GM19324 (cell line): ENCODE results near the gene AGRN.
"Not testable (repeated sequence)": the region's sequence is repeated elsewhere in the genome, so short reads cannot be mapped to it uniquely, and the experiment has no call there.

ENCODE experiments used
- ATAC-seq: cut with Tn5 transposase; IDR thresholded peaks from one replicate; pipeline ENCODE4 v1.9.1; 2021; ENCODE audit warnings: mild to moderate bottlenecking, moderate library complexity; ENCODE audit not compliant: unreplicated experiment, low FRiP score

Gene AGRN

DNA sequence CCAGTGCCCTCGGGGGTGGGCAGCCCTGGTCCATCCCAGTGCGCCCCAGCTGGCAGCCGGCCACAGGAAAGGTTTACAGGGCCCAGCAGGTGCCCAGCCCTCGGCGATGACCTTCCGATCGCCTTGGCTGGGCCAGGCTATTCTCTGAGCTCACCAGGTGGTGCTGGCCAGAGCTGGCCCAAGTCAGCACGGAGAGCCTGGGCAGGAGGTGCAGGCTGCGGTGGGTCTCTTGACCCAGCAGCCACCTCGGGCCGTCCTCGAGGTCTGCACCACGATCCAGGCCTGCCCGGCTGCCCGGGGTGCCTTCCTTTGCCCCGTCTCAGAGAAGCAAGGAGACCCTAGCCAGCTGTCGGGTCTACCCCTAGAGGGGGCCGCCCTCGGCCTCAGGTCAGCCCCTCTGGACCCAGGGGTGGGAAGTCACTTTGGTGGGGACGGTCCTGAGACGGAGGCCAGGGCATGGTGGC, 38.4 kb upstream of the AGRN start:
- ATAC-seq = no peak

DNA sequence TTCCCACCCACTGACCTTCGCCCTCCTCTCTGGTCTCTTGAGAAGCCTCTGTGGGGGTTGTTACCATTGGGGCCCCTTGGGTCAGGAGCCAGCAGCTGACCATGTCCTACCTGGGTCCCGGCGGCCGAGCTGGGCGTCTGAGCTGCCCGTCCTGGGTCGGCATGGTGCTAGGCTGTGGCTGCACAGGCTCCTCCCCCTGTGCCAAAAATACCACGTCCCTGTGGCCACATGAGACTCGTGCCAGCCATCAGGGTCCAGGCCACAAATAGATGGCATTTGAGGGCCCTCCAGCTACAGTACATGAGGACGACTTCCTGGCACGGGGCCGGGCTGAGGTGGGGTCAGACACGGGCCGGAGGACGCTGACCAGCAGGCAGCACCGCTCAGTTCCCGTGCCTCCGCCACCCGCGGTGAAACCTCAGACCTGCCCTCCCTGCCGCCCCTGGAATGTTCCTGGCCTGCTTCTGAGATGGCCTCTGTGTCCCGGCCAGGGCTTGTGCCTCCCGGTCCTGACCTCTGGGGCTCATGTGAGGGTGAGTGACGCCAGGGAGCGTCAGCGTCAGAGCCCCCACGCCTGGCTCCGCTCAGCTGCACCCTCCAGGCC, 37.9 kb upstream of the AGRN start, which contains the start of gene PERM1:
Gene PERM1 (minus strand): TSS at position 139 of the 604 bp plus-strand sequence. CDS start 1,064 bp downstream, outside the sequence.
- ATAC-seq = no peak

DNA sequence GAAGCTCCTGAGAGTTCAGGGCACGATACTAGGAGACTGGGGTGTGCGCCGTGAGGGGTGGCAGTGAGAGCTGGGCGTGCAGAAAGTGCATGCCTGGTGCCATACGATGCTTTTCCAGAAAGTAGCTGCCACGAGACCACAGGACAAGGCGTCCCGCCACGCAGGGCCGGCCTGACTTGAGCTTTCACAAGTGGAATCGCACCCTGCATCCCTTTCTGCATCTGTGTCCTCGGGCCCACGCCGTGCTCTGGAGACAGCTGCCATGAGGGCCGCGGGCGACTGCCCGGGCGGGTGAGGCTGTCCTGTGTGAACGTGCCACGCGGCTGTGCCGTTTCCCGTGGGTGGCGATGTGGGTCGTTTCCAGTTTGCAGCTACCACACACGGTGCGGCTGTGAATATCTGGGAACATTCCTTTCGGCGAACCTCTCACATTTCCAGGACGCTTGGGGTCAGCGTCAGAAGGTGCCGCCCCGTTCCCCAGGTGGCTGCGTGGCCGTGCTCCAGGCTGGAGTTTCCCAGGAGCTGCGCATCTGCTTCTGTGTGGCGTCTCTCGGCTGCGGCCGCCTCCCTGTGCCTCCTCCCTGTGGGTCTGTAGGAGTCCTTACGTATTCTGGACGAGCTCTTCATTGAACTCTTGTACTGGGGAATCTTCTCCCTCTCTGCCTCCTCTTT, 37.0 kb upstream of the AGRN start:
- no peak for ATAC-seq

DNA sequence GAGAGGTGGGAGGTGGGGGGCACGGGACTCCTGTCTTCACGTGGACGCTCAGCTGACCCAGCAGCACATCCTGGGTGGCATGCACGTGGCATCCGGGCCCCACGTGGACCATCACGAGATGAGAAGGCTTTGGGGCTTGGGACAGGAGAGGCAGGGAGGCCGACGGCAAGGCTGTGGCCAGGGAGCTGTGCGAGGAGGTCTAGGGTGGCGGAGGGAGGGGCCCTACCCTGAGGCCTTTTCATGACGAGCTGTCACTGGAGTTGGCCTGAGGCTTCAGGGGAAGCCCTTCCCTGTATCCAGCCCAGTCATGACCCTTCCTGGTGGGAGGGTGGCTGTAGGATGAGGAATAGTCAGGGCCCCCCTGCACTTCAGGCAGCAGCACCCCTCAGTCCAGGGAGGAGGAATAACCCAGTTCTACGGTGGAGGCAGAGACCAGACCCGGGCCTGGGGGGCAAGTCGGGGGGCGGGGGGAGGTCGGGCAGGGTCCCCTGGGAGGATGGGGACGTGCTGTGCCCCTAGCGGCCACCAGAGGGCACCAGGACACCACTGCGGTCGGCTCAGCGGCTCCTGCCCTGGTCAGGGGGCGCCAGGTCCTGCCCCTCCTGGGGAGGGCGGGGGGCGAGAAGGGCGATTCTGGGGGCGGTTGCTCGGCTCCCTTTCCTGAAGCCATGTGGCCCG, 36.0 kb upstream of the AGRN start:
- no peak for ATAC-seq

DNA sequence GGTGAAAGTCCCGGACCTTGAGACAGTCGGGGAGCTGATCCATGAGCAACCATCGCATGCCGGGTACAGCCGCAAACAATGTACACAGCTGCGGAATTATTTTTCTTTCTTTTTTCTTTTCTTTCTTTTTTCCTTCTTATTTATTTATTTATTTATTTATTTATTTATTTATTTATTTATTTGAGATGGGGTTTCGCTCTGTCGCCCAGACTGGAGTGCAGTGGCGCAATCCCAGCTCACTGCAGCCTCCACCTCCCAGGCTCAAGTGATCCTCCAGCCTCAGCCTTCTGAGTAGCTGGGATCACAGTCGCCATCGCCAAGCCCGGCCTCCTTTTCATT, 35.5 kb upstream of the AGRN start:
- no peak for ATAC-seq

DNA sequence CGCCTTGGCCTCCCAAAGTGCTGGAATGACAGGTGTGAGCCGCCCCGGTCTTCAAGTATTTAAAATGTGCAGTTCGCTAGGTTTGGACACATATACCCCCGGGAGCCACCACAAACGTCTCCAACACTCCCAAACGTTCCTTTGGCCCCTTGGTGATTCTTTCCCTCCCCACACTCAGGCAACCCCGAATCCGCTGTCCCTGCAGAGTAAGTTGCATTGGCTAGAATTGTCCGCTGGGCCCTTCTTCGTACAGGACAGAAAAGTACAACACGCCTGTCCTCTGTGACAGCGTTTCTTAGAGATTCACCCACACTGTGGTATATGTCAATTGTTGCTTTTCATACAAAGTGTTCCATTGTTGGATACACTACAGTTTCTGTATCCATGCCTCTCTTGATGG, 34.8 kb upstream of the AGRN start:
- no peak for ATAC-seq

DNA sequence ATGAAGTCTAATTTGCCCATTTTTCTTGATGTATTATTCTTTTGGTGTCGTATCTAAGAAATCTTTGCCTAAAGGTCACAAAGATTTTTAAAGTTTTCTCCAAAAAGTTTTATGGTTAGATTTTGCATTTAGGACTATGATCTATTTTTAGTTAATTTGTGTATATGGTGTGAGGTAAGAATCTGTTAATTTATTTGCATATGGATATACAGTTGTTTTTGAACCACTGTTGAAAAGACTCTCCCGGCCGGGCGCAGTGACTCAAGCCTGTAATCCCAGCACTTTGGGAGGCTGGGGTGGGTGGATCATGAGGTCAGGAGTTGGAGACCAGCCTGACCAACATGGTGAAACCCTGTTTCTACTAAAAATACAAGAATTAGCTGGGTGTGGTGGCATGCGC, 31.9 kb upstream of the AGRN start:
- not testable (repeated sequence) for ATAC-seq

DNA sequence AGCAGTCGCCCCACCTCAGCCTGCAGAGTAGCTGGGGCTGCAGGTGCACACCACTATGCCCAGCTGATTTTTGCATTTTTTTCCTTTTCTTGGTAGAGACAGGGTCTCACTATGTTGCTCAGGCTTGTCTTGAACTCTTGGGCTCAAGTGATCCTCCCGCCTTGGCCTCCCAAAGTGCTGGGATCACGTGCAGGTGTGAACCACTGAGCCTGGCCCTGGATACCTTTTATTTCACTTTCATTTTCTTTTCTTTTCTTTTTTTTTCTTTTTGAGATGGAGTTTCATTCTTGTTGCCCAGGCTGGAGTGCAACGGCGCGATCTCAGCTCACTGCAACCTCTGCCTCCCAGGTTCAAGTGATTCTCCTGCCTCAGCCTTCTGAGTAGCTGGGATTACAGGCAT, 28.6 kb upstream of the AGRN start:
- ATAC-seq = not testable (repeated sequence)

DNA sequence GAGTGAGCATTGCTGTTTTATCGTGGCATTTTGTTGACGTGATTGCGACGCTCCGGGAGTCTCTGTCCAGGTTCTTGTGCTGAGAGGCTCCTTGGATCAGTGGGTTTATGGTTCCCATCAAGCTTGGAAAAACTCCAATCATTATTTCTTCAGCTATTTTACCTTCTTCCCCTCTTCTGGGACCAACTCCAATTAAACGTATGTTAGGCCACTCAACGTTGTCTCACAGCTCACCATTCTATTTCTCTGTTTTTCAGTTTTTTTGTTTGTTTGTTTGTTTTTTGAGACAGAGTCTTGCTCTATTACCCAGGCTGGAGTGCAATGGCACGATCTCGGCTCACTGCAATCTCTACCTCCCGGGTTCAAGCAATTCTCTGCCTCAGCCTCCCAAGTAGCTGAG, 28.0 kb upstream of the AGRN start:
- no peak for ATAC-seq

DNA sequence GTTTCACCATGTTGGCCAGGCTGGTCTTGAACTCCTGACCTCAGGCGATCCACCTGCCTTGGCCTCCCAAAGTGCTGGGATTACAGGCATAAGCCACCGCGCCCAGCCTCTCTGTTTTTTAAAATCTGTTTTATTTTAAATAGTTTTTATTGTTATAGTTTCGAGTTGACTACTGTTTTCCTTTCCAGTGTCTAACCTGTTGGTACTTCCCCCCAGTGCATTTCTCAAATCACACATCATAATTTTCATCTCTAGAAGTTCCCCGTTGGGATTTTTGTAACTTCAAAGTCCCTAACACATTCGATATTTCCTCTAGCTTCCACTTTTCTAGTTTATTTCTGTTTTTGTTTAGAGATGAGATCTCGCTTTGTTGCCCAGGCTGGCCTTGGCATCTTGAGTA, 27.6 kb upstream of the AGRN start:
- no peak for ATAC-seq

DNA sequence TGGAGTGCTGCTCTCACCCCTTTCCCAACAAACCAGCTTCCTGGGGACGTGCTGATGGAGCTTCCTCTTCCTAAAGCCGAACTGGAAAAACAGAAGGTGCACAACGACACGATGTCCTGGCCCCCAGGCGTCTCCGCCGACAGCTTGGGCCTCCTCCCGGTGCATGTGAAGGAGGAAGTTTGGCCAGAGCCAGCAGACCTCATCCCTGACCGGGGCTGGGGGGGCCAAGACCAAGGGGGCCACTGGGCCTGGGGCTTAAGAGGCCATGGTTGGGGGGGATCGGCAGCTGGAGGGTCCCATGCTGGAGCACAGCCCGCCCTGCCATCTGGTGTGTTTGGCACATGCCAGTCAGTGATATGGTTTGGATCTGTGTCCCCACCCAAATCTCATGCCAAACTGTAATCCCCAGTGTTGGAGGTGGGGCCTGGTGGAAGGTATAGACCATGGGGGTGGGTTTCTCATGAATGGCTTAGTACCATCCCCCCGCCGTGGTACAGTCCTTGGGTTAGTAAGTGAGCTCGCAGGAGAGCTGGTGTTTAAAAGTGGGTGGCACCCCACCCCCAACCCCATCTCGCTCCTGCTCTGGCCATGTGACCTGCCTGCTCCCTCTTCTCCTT, 26.4 kb upstream of the AGRN start:
- no peak for ATAC-seq

DNA sequence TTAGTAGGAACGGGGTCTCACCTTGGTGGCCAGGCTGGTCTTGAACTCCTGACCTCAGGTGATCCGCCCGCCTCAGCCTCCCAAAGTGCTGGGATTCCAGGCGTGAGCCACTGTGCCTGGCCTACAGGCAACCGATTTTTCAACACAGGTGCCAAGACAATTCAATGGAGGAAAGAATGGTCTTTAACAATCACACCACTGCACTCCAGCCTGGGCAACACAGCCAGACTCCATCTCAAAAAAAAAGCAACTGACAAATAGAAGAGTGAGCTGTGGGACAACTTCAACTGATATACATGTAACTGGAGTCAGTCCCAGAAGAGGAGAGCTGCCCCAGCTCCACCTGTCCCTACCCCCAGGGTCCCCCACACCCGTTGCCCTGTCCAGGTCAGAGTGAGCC, 25.4 kb upstream of the AGRN start:
- ATAC-seq = not testable (repeated sequence)

DNA sequence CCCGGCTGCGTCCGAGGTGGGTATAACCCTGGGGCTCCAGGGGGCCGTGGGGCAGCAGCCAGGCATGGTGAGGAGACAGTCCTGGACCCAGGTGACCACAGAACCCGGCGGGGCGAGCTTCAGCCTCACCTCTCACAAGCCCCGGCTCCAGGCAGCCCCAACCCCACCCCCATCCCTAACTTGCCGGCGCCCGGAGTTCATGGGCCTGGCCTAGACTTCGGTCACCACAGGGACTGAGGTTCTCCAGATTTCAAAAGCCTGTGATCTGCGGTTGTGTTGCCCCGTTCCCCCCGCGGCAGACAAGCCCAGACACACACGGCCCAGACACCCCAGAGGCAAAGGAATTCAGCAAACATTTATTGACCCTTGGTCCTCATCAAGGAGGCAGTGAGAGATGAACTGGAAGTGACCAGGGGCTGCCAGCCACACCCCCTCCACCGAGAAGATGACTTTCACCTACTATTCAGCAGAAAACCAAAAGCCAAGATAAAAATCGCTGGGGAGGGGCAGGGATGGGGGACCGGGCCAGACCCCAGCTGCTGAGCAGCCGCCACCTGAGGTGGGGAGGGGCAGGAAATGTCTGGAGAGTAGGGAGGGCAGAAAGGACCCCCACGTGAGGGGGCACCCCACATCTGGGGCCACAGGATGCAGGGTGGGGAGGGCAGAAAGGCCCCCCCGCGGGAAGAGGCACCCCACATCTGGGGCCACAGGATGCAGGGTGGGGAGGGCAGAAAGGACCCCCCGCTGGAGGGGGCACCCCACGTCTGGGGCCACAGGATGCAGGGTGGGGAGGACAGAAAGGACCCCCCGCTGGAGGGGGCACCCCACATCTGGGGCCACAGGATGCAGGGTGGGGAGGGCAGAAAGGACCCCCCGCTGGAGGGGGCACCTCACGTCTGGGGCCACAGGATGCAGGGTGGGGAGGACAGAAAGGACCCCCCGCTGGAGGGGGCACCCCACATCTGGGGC, 24.0 kb upstream of the AGRN start:
- no peak for ATAC-seq

DNA sequence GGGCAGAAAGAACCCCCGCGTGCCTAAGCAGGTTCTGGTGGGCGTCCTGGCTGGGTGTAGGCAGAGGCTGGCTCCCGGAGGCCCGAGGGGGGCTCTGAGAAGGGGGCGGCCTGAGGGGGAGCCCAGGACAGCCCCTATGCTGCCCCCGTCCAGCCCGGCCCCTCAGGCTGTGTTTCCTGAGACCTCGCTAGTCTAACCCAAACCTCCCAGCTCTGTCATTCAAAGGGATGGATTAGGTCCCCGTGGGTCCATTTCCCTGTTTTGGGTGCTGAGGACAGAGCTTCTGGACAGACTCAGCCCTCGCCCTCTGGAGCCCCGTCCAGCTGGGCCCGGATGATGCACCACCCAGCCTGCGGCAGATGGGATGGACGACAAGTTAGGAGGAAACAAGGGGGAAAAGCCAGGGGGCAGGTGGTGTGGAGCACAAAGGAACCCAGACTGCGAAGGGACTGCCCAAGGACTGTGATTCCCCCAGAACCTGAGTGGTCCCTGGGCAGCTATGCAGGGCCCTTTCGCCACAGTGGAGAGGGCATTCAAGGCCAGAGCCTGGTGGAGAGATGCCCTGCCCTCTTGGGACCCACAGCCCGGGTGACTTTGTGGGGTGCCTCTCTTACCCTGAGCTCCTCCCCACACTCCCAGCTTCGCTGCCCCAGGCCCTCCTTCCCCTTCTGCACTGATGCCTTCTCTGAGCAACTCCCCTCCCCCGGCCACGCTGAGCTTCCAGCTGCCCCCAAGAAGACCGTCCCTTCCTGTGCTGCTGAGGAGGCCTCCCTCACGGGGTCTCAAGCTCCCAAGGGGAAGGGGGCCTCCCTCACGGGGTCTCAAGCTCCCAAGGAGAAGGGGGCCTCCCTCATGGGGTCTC, 22.8 kb upstream of the AGRN start:
- no peak for ATAC-seq

DNA sequence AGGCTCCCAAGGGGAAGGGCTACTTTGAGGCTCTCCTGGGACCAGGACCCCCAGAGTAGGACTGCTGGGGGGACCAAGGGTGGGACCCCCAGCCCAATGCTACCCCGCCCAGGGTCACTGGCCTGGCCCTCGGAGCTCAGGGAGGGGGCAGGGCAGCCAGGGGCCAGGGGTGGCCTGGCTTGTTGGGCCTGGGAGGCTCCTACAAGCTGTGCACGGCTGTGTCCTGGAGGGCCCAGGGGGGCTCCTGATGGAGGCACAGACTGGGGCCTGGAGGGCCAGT, 22.3 kb upstream of the AGRN start:
- no peak for ATAC-seq

DNA sequence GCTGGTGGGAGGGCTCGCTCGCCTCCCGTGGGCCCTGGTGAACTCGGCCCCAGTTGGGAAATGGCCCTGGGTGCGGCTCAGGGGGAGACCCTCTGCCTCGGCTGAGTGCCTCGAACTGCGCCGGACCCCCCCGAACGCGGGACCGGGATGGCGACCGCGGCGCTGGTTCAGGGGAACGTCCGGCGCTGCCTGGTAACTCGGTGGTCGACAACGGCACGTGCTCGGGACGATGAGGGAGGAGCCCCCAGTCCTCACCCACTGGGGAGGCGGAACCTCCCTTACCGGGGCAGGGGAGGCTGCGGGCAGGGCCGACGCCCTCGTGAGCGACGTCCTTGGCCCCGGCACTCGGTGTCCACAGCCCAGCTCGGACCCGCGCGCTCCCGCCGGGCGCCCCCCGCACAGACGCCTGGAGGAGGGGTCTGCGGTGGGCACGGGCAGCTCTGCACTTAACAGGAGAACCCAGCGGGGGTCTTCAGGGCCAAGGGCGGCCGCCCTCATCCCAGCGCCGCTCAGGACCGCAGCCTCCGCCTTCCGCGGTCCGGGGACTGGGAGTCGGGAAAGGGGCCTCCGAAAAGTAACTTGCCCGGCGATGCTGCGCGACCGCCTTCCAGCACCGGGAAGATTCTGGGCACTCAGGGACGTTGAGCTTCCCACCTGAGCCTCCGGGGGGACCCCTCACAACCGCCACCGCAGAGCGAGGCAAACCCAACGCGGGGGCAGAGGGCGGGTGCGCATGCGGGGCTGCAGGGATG, 21.8 kb upstream of the AGRN start:
- ATAC-seq = no peak

DNA sequence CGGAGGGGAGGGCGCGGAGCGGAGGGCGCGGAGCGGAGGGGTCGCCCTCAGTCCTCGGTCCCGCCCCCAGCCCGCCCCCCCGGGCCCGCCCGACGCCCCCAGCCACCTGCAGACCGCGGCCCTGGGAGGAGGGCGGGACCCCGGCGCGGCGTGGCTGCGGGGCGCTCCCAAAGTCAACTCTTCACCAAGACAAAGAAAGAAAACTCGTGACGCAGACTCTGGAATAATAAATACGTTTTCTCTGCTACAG, 21.2 kb upstream of the AGRN start:
- no peak for ATAC-seq

DNA sequence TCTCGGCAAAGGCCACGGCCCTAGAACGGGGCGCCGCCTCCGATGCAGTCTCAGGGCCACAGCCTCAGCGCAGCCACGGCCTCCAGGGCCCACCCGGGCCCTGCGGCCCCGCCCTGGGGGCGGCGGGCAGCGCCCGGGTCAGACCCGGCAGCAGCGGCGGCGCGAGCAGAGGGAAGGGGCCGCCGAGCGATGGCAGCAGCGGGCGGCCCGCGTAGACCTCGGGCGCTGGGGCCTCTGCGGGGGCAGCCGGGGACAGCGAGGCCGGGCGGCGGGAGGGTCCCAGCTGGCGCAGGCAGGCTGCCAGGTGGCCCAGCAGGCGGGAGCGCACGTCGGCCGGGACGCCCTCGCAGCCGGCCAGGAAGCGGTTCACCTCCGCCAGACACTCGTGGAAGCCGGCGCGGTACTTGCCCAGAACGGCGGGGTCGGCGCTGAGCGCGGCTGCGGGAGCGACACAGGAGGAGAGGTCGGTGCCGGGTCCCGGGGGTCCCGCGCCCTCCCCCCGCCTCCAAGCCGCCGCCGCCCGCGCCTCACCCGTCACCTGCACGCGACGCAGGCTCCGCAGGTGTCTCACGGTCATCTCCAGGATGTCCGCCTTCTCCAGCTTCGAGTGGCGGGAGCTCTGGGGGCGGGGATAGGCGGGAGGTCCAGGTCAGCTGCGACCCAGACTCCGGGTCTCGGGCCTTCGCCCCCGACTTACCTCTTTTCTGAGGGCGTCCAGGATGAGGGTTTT, 20.8 kb upstream of the AGRN start:
- ATAC-seq = no peak
